Measurements from ENCODE around the gene NOS1.

DNA sequence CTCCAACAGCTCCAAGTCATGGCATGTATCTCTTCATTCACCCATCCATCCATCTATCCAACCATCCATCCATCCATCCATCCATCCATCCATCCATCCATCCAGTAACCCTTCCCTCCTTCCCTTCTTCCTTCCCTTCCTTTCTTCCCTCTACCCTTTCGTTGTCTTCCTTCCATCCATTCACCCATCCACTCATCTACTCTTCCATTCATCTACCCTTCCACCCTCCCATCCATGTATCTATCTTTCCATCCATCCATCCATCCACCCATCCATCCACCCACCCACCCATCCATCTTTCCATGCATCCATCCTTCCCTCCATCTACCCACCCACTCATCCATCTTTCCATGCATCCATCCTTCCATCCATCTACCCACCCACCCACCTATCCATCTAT is 117.9 kb downstream of the NOS1 start:
- no peak for TF ChIP-seq POLR2A (IDR thresholded peaks at IDR 0.05)
- TF ChIP-seq, protein P1, sequence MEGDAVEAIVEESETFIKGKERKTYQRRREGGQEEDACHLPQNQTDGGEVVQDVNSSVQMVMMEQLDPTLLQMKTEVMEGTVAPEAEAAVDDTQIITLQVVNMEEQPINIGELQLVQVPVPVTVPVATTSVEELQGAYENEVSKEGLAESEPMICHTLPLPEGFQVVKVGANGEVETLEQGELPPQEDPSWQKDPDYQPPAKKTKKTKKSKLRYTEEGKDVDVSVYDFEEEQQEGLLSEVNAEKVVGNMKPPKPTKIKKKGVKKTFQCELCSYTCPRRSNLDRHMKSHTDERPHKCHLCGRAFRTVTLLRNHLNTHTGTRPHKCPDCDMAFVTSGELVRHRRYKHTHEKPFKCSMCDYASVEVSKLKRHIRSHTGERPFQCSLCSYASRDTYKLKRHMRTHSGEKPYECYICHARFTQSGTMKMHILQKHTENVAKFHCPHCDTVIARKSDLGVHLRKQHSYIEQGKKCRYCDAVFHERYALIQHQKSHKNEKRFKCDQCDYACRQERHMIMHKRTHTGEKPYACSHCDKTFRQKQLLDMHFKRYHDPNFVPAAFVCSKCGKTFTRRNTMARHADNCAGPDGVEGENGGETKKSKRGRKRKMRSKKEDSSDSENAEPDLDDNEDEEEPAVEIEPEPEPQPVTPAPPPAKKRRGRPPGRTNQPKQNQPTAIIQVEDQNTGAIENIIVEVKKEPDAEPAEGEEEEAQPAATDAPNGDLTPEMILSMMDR (IDR thresholded peaks at IDR 0.05) = no peak
